ENCODE measurements around the gene SIX5.

Gene SIX5

DNA sequence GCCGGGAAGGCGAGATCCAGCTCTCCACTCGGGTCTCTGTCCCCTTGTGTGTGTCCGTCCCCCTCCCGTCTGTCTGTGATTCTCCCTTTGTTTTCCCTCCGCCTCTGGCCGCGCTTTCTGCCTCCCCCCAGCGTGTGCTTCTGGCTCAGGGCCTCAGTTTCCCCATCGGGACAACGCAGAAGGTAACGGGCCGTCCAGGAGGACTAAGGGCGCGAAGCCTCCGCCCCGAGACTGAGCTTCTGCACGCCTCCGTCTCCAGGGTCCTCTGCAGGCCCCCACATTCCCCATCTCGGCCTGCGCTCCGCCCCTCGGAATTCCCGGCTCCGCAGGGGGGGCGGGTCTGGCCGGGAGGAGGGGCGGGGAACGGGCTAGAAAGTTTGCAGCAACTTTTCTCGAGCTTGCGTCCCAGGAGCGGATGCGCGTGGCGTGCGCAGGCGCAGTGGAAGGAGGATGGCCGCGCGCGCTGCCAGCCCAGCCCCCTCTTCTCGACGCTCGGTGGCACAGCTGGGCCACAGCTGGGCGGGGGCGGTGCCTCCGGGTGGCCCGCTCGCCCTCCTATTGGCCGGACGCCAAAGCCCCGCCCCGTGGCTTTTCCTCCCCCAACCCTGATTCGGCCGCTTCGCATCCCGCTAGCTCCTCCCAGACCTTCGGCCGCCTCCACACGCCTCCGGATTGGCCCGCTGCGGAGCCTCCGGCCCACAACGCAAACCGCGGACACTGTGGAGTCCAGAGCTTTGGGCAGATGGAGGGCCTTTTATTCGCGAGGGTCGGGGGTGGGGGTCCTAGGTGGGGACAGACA lies at the start of gene SIX5:
Gene SIX5 (minus strand): TSS at position 269 of the 799 bp plus-strand sequence. CDS start 408 bp downstream, outside the sequence.
- peaks cover 31% of the 10 kb centered on the region for H3K36me3 ChIP-seq (ENCODE audit: insufficient read depth, insufficient read length, low read length)
- no peaks in the 10 kb centered on the region for H3K9me3 ChIP-seq (ENCODE audit: insufficient read depth, low read length)
- peak; percentile 93 for DNase-seq (ENCODE audit: low read depth, low spot score)
- peaks cover 17% of the 10 kb centered on the region for H3K4me1 ChIP-seq (ENCODE audit: insufficient read depth, insufficient read length)
- peak within 1 kb of the TSS; percentile 80 for H3K4me3 ChIP-seq (ENCODE audit: insufficient read length, low read depth)
- TF ChIP-seq YY1 (IDR thresholded peaks at IDR 0.05; ENCODE audit: insufficient read depth, insufficient read length) (no peak), ZNF274 (IDR thresholded peaks at IDR 0.05; ENCODE audit: low read depth, low read length) (no peak), SUZ12 (IDR thresholded peaks at IDR 0.05; ENCODE audit: extremely low read depth, insufficient read depth, insufficient read length) (no peak)
- H3K27me3 ChIP-seq (ENCODE audit: insufficient read depth, insufficient read length), result no peaks in the 10 kb centered on the region
- H3K9ac ChIP-seq (ENCODE audit: insufficient read length, low read depth), result peak within 1 kb of the TSS; percentile 94

DNA sequence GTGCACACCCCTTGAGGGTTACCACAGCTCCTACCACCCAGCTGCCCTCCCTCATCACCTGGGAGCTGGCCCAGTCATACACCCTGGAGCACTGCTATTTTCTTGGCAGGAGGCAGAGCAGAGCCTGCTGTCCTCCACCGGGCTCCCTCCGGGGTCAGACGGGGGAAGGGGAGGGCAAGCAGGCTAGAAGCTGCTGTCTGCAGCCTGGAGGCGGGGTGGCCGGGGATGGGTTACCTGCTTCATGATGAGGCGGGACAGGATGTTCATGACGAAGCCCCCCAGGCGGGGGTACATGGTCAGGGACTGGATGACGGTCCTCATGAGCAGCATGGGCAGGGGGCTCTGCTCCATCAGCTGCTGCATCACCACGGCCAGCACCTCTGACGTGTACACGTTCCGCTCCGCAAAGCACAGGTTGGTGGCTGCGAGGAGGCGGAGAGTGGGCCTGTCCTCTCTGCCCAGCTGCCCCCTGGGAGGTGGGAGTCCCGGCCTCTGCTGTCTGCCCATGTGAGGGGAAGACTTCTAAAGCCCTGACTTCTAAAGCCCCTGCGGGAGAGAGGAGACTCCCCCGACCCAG lies 48.8 kb upstream of the SIX5 start:
- no peak for TF ChIP-seq ZNF274 (IDR thresholded peaks at IDR 0.05; ENCODE audit: low read depth, low read length)
- no peak for TF ChIP-seq YY1 (IDR thresholded peaks at IDR 0.05; ENCODE audit: insufficient read depth, insufficient read length)
- TF ChIP-seq SUZ12 (IDR thresholded peaks at IDR 0.05; ENCODE audit: extremely low read depth, insufficient read depth, insufficient read length), result no peak
- H3K36me3 ChIP-seq (ENCODE audit: insufficient read depth, insufficient read length, low read length), result peaks cover 29% of the 10 kb centered on the region
- no peak for DNase-seq (ENCODE audit: low read depth, low spot score)

DNA sequence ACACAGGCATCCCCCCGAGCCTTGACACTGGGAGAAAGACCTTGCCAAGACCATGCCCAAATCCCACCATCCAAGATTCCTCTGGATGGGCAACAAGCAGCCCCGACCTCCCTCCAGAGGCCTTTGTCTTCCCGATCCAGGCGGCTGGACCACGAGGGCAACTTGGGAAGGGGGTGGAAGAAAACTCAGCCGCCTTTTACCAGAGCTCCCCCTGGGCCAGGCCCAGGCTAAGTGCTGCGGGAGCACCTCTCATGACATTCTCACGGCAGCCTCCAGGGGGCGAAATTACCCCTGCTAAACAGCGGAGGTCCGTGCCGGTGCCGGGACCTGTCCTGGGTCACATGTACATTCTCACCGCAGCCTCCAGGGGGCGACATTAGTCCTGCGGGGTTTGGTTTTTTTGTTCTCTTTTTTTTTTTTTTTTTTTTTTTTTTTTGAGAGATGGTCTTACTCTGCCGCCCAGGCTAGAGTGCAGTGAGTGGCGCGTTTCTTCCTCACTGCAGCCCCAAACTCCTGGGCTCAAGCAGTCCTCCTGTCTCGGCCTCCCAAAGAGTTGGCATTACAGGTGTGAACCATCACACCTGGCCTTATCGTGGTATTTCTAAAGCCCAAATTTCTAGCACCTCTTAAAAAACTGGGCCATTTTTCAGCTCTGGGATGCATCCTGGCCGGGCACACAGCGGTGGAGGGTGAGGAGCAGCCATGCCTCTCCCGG lies 48.1 kb upstream of the SIX5 start:
- peak overlapping the region; percentile 90 for H3K9ac ChIP-seq (ENCODE audit: insufficient read length, low read depth)

More for the DNA sequence above, 48.8 kb upstream of the SIX5 start:
- no peaks in the 10 kb centered on the region for H3K9me3 ChIP-seq (ENCODE audit: insufficient read depth, low read length)
- H3K27me3 ChIP-seq (ENCODE audit: insufficient read depth, insufficient read length), result no peaks in the 10 kb centered on the region
- no peak overlapping the region for H3K4me3 ChIP-seq (ENCODE audit: insufficient read length, low read depth)
- peaks cover 23% of the 10 kb centered on the region for H3K4me1 ChIP-seq (ENCODE audit: insufficient read depth, insufficient read length)
- peak overlapping the region; percentile 64 for H3K9ac ChIP-seq (ENCODE audit: insufficient read length, low read depth)

DNA sequence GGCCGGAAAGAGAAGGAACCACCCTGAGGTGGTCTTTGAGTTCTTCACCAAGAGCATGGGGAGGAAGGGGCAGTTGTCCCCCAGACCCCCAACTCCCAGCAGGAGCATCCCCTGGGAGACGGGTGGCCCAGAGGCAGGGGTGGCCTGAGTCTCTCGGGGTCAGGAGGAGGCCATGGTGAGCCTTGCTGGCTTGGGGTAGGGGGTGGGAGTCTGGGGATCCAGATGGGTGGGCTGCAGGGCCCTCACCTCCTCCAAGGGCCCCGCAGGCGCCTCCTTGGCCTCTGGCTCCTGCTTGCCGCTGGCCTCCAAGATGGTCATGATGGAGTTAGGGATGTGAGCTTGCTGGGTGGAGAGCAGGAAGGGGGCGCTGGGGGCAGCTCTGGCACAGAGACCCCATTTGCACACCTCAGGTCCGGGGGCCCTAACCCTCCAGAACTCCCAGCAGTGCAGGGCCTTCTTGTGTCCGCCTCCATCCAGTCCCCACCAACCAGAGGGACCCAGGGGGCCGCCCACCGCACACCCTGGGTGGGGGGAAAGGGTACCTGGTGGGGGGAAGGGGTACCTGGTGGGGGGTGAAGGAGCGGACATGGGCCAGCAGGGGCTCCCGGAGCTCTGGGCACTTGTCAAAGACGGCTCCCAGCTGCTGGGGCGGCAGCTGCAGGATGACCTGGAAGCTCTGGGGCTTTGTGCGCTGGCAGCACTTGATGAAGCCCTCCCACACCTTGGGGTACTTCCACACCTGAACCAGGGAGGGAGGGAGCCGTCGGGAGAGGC lies 47.4 kb upstream of the SIX5 start:
- peaks cover 22% of the 10 kb centered on the region for H3K36me3 ChIP-seq (ENCODE audit: insufficient read depth, insufficient read length, low read length)
- DNase-seq (ENCODE audit: low read depth, low spot score), result no peak
- H3K27me3 ChIP-seq (ENCODE audit: insufficient read depth, insufficient read length), result no peaks in the 10 kb centered on the region
- peaks cover 19% of the 10 kb centered on the region for H3K4me1 ChIP-seq (ENCODE audit: insufficient read depth, insufficient read length)
- H3K9me3 ChIP-seq (ENCODE audit: insufficient read depth, low read length), result no peaks in the 10 kb centered on the region
- H3K9ac ChIP-seq (ENCODE audit: insufficient read length, low read depth), result peak overlapping the region; percentile 90
- TF ChIP-seq SUZ12 (IDR thresholded peaks at IDR 0.05; ENCODE audit: extremely low read depth, insufficient read depth, insufficient read length) (no peak), ZNF274 (IDR thresholded peaks at IDR 0.05; ENCODE audit: low read depth, low read length) (no peak), YY1 (IDR thresholded peaks at IDR 0.05; ENCODE audit: insufficient read depth, insufficient read length) (no peak)
- peak overlapping the region; percentile 61 for H3K4me3 ChIP-seq (ENCODE audit: insufficient read length, low read depth)

More for the DNA sequence above, 48.1 kb upstream of the SIX5 start:
- Histone ChIP-seq H3K4me3 (ENCODE audit: insufficient read length, low read depth) (peak overlapping the region; percentile 61), H3K27me3 (ENCODE audit: insufficient read depth, insufficient read length) (no peaks in the 10 kb centered on the region), H3K9me3 (ENCODE audit: insufficient read depth, low read length) (no peaks in the 10 kb centered on the region), H3K4me1 (ENCODE audit: insufficient read depth, insufficient read length) (peaks cover 22% of the 10 kb centered on the region), H3K36me3 (ENCODE audit: insufficient read depth, insufficient read length, low read length) (peaks cover 26% of the 10 kb centered on the region)
- DNase-seq (ENCODE audit: low read depth, low spot score), result peak; percentile 92
- TF ChIP-seq YY1 (IDR thresholded peaks at IDR 0.05; ENCODE audit: insufficient read depth, insufficient read length) (no peak), SUZ12 (IDR thresholded peaks at IDR 0.05; ENCODE audit: extremely low read depth, insufficient read depth, insufficient read length) (no peak), ZNF274 (IDR thresholded peaks at IDR 0.05; ENCODE audit: low read depth, low read length) (no peak)

- no peak for TF ChIP-seq ZNF274 (IDR thresholded peaks at IDR 0.05; ENCODE audit: low read depth, low read length)
- TF ChIP-seq YY1 (IDR thresholded peaks at IDR 0.05; ENCODE audit: insufficient read depth, insufficient read length), result no peak
- no peak for TF ChIP-seq SUZ12 (IDR thresholded peaks at IDR 0.05; ENCODE audit: extremely low read depth, insufficient read depth, insufficient read length)
- Histone ChIP-seq H3K9ac (ENCODE audit: insufficient read length, low read depth) (peak overlapping the region; percentile 90), H3K4me3 (ENCODE audit: insufficient read length, low read depth) (peak overlapping the region; percentile 61), H3K9me3 (ENCODE audit: insufficient read depth, low read length) (no peaks in the 10 kb centered on the region), H3K27me3 (ENCODE audit: insufficient read depth, insufficient read length) (no peaks in the 10 kb centered on the region), H3K36me3 (ENCODE audit: insufficient read depth, insufficient read length, low read length) (peaks cover 15% of the 10 kb centered on the region), H3K4me1 (ENCODE audit: insufficient read depth, insufficient read length) (peaks cover 18% of the 10 kb centered on the region)
- DNase-seq (ENCODE audit: low read depth, low spot score), result peak; percentile 54
These were observed 46.6 kb upstream of the SIX5 start for GRCh38 chr19:45815481-45816216.

- H3K4me3 ChIP-seq (ENCODE audit: insufficient read length, low read depth), result peak within 1 kb of the TSS; percentile 61
- peaks cover 8% of the 10 kb centered on the region for H3K36me3 ChIP-seq (ENCODE audit: insufficient read depth, insufficient read length, low read length)
- no peak for DNase-seq (ENCODE audit: low read depth, low spot score)
- TF ChIP-seq YY1 (IDR thresholded peaks at IDR 0.05; ENCODE audit: insufficient read depth, insufficient read length) (no peak), SUZ12 (IDR thresholded peaks at IDR 0.05; ENCODE audit: extremely low read depth, insufficient read depth, insufficient read length) (no peak), ZNF274 (IDR thresholded peaks at IDR 0.05; ENCODE audit: low read depth, low read length) (no peak)
- H3K4me1 ChIP-seq (ENCODE audit: insufficient read depth, insufficient read length), result peaks cover 18% of the 10 kb centered on the region
- peak within 1 kb of the TSS; percentile 90 for H3K9ac ChIP-seq (ENCODE audit: insufficient read length, low read depth)
- no peaks in the 10 kb centered on the region for H3K27me3 ChIP-seq (ENCODE audit: insufficient read depth, insufficient read length)
- H3K9me3 ChIP-seq (ENCODE audit: insufficient read depth, low read length), result no peaks in the 10 kb centered on the region
These were observed 45.9 kb upstream of the SIX5 start, which contains the start of gene RSPH6A for GRCh38 chr19:45814851-45815480. RSPH6A (minus strand) TSS chr19:45815308; CDS start chr19:45815176, 132 bp downstream.
